RWPE1 (cell line): Measurements from ENCODE around the gene TEX55.
"Not testable (repeated sequence)": the region's sequence is repeated elsewhere in the genome, so short reads cannot be mapped to it uniquely, and the experiment has no call there.

Experiments
- CTCF ChIA-PET: fragments of 350-600 bp; sonication (Branson Sonifier 250); formaldehyde crosslinking; extraction: SDS; loops from one replicate; lab custom pipeline; 2021; lab: Yijun Ruan, JAX
- POLR2A ChIA-PET: fragments of 400-600 bp; formaldehyde crosslinking; extraction: SDS; loops from one replicate; lab custom pipeline; 2020; ENCODE audit warnings: antibody characterized with exemption; ENCODE audit not compliant: low non-redundant PET; lab: Yijun Ruan, JAX
- DNase-seq: peaks from one replicate; pipeline ENCODE4 v3.0.0; 2012; ENCODE audit warnings: low spot score
- H3K27ac ChIP-seq: fragments of 450-650 bp; 2 replicates; pipeline ENCODE4 v1.5.1; 2017
- CTCF ChIP-seq: fragments of 450-650 bp; conservative IDR thresholded peaks from 2 replicates; pipeline ENCODE4 v1.5.1; 2017; ENCODE audit warnings: low read depth, mild to moderate bottlenecking

The TEX55 gene

GRCh38 chr3:119122350-119122749, 23.6 kb upstream of the TEX55 start:
- no peak for TF ChIP-seq CTCF
- POLR2A ChIA-PET = no interaction called here
- no peak overlapping the region for H3K27ac ChIP-seq
- CTCF ChIA-PET = no interaction called here
- DNase-seq = no peak

- ChIA-PET CTCF (no interaction called here), POLR2A (no interaction called here)
- TF ChIP-seq CTCF = no peak
- H3K27ac ChIP-seq = no peak overlapping the region
- DNase-seq = no peak
Observed at GRCh38 chr3:119125342-119125741, 20.6 kb upstream of the TEX55 start.

- no peak for DNase-seq
- CTCF ChIA-PET = no interaction called here
- TF ChIP-seq CTCF = no peak
- no peak overlapping the region for H3K27ac ChIP-seq
- POLR2A ChIA-PET = no interaction called here
Observed at GRCh38 chr3:119125742-119126504, 20.0 kb upstream of the TEX55 start.

- H3K27ac ChIP-seq, DNase-seq, POLR2A ChIA-PET: not testable (repeated sequence)
- CTCF ChIA-PET = interaction anchor here (0.7 kb wide), 1 partner anchor 11 kb away, joined by 3 read pairs; no protein-coding TSS in a partner anchor
Observed at GRCh38 chr3:119130291-119130690, 15.7 kb upstream of the TEX55 start.

- DNase-seq, CTCF ChIA-PET, H3K27ac ChIP-seq, POLR2A ChIA-PET: not testable (repeated sequence)
Observed at GRCh38 chr3:119132291-119132690, 13.7 kb upstream of the TEX55 start.

- POLR2A ChIA-PET, CTCF ChIA-PET, H3K27ac ChIP-seq, DNase-seq: not testable (repeated sequence)
Observed at GRCh38 chr3:119139360-119139759, 6.6 kb upstream of the TEX55 start.

- no peak for TF ChIP-seq CTCF
- ChIA-PET POLR2A (no interaction called here), CTCF (no interaction called here)
Observed at GRCh38 chr3:119140466-119140865, 5.5 kb upstream of the TEX55 start.

GRCh38 chr3:119145128-119145499, 851 bp upstream of the TEX55 start:
- no peak for TF ChIP-seq CTCF
- DNase-seq = no peak
- ChIA-PET CTCF (no interaction called here), POLR2A (no interaction called here)
- H3K27ac ChIP-seq = no peak overlapping the region

More at GRCh38 chr3:119140466-119140865, 5.5 kb upstream of the TEX55 start:
- H3K27ac ChIP-seq = no peak overlapping the region
- no peak for DNase-seq
